Astrocyte of the spinal cord (primary cell): ENCODE results near the gene TMEM132D.

Experiments used
- DNase-seq: peaks from one replicate; pipeline ENCODE4 v3.0.0; 2011; ENCODE audit warnings: low read depth, low spot score
- H3K4me3 ChIP-seq: 2 replicates; pipeline ENCODE4 v1.5.1; 2011; ENCODE audit warnings: low read depth, mild to moderate bottlenecking, low read length, moderate library complexity
- CTCF ChIP-seq: IDR thresholded peaks from 2 replicates; pipeline ENCODE4 v1.5.1; 2012; ENCODE audit warnings: low read depth, mild to moderate bottlenecking, low read length, inconsistent platforms
- in situ Hi-C: cut with HindIII; loops from 2 replicates; pipeline ENCODE4 v1.10.0; 2017; ENCODE audit warnings: low sequenced_read_pairs

TMEM132D gene

GRCh38 chr12:129075460-129076208 lies 828.2 kb downstream of the TMEM132D start:
- TF ChIP-seq CTCF = no peak
- no peak overlapping the region for H3K4me3 ChIP-seq
- DNase-seq = no peak

GRCh38 chr12:129074379-129074778 lies 829.4 kb downstream of the TMEM132D start:
- no peak for TF ChIP-seq CTCF
- in situ Hi-C loops = no loop called here
- H3K4me3 ChIP-seq = no peak overlapping the region
- no peak for DNase-seq

More at GRCh38 chr12:129075460-129076208, 828.2 kb downstream of the TMEM132D start:
- in situ Hi-C loops = no loop called here

DNA sequence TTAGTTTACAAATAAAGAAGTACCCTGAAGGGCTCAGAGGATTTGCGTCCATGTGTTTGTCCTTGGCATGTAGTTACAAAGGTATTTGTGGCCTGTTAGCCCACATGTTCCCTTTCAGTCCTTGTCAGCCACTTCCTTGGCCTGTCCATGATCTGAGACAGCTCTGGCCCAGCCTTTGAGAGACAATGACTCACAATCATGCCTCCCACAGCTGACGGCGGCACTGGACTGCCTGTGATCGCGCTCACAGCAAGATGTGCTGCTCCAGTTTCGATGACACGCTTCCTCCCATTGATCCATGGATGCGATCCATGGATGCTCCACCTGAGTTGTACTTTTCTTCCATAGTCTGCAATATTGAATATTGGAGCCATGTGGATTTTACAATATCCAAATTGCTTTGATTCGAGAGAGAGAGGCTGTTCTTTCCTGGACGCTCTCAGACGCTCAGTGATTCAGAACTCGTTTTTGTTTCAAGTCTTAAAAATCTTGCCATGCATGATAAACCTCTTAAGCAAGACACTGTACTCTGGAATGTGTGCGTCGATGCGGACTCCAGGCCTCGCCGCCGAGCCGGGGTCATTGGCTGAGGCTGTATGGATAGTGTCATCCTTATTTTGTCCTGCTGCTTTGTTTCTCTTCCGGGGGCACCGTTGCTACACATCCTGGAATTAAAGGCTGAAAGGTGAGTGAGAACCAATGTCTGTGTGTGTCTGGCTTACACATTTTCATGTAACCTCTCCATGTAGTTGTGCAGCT lies 830.5 kb downstream of the TMEM132D start:
- no peak for TF ChIP-seq CTCF

DNA sequence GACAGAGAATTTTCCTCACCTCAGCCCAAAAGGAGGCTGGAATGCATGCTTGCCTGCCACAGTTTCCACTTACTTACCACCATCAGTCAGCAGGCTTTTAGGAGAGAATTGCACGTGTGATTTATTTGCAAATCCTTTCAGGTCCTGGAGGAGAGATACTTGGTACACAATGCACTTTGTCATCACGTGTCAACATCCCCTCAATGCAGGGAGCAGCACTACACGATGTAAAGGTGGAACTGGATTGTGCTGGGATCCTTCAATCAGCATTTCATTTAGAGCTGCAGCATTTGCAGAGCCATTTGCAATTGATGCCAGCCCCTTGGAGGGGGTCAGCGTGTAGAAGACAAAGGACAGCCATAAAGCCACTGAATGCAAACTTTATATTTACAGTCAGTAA lies 832.5 kb downstream of the TMEM132D start:
- in situ Hi-C loops = no loop called here
- no peak overlapping the region for H3K4me3 ChIP-seq
- no peak for DNase-seq
- no peak for TF ChIP-seq CTCF

More for the DNA sequence above, 830.5 kb downstream of the TMEM132D start:
- in situ Hi-C loops = no loop called here
- no peak for DNase-seq
- H3K4me3 ChIP-seq = no peak overlapping the region

DNA sequence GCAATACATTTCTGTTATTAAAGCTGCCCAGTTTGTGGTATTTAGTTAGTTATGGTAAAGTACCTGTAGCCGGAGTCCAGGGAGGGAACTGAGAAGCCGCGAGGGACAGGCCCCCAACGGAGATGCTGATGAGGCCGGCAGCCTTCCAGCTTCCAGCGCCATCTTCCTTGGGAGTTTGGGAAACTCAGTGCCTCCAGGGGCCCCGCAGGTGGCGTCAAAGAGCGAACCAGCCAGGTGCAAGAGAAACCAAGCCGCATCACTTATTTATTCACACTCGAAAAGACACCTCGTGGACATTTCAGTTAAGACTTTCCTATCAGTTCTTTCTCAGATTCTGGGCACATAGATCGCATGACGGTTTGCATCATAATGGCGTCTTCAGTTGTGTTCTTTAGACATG lies 833.9 kb downstream of the TMEM132D start:
- no peak overlapping the region for H3K4me3 ChIP-seq
- TF ChIP-seq CTCF = no peak
- in situ Hi-C loops = no loop called here
- DNase-seq = no peak

DNA sequence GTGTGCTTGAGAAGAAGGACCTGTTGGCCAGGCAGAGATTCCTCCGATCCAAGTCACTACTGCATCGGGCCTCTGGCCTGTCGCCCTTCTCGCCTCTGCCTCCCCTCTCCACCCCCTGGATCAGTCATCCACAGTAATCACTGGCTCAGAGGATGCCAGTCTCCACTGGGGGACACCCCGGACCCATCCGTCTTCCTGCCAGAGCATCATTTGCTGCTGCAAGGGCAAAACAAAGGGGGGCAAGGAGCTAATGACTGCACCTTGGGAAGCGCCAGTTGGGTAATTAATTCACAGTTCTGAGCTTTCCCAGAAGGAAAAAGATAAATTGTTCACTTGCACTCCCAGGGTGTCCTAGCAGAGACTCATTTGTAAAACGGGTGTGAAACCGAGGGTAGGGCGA lies 835.1 kb downstream of the TMEM132D start:
- TF ChIP-seq CTCF = no peak
- in situ Hi-C loops = no loop called here
- H3K4me3 ChIP-seq = no peak overlapping the region
- no peak for DNase-seq
